Kidney epithelial cell (primary cell): ENCODE measurements around the gene ZEB1. TPM values are rescaled to one million over a fixed set of nuclear protein-coding genes. Genes with fewer than 3 reads are reported as not detected.

ENCODE experiments used
- DNase-seq: peaks from one replicate; pipeline ENCODE4 v3.0.0-alpha.2; 2010; ENCODE audit warnings: low read depth
- H3K27me3 ChIP-seq: 2 replicates; pipeline ENCODE4 v1.6.0; 2011; ENCODE audit warnings: low read length; ENCODE audit not compliant: control insufficient read depth, insufficient read depth
- H3K36me3 ChIP-seq: 2 replicates; pipeline ENCODE4 v1.5.1; 2011; ENCODE audit warnings: low read length; ENCODE audit not compliant: control insufficient read depth, insufficient read depth
- H3K4me3 ChIP-seq: 2 replicates; pipeline ENCODE4 v1.5.1; 2011; ENCODE audit warnings: low read depth, mild to moderate bottlenecking, control low read depth, low read length
- CTCF ChIP-seq: IDR thresholded peaks from 2 replicates; pipeline ENCODE4 v1.5.1; 2011; ENCODE audit warnings: mild to moderate bottlenecking, moderate library complexity, low read length, control low read depth, inconsistent platforms; ENCODE audit not compliant: insufficient read depth, poor library complexity, severe bottlenecking
- total RNA-seq: library from RNA; depleted of rRNA; stranded (reverse); fragments of >200 nt; gene quantifications from 2 replicates; pipeline ENCODE4 v1.2.3, GENCODE V29; 2015

The ZEB1 gene
- total RNA-seq, 1 donor from 2014 or later = 10.8 TPM

GRCh38 chr10:31451766-31452165, 132.8 kb downstream of the ZEB1 start:
- no peak for TF ChIP-seq CTCF

GRCh38 chr10:31456468-31456867, 137.5 kb downstream of the ZEB1 start:
- Histone ChIP-seq H3K27me3 (no peaks in the 10 kb centered on the region), H3K36me3 (no peaks in the 10 kb centered on the region), H3K4me3 (no peak overlapping the region)
- TF ChIP-seq CTCF = no peak
- DNase-seq = no peak

More at GRCh38 chr10:31451766-31452165, 132.8 kb downstream of the ZEB1 start:
- no peak for DNase-seq
- no peaks in the 10 kb centered on the region for H3K27me3 ChIP-seq
- H3K4me3 ChIP-seq = no peak overlapping the region
- H3K36me3 ChIP-seq = no peaks in the 10 kb centered on the region

GRCh38 chr10:31457858-31458257, 138.8 kb downstream of the ZEB1 start:
- H3K4me3 ChIP-seq = no peak overlapping the region
- no peak for DNase-seq
- H3K36me3 ChIP-seq = no peaks in the 10 kb centered on the region
- no peak for TF ChIP-seq CTCF
- no peaks in the 10 kb centered on the region for H3K27me3 ChIP-seq

GRCh38 chr10:31458974-31459373, 140.0 kb downstream of the ZEB1 start:
- H3K4me3 ChIP-seq = no peak overlapping the region
- no peak for TF ChIP-seq CTCF
- H3K27me3 ChIP-seq = no peaks in the 10 kb centered on the region
- no peak for DNase-seq
- H3K36me3 ChIP-seq = no peaks in the 10 kb centered on the region

- Histone ChIP-seq H3K36me3 (no peaks in the 10 kb centered on the region), H3K4me3 (no peak overlapping the region), H3K27me3 (no peaks in the 10 kb centered on the region)
- no peak for TF ChIP-seq CTCF
- no peak for DNase-seq
These were observed 141.2 kb downstream of the ZEB1 start for GRCh38 chr10:31460242-31460641.

- no peaks in the 10 kb centered on the region for H3K27me3 ChIP-seq
- no peaks in the 10 kb centered on the region for H3K36me3 ChIP-seq
- TF ChIP-seq CTCF = no peak
- no peak overlapping the region for H3K4me3 ChIP-seq
- no peak for DNase-seq
These were observed 145.5 kb downstream of the ZEB1 start for GRCh38 chr10:31464552-31464951.
